ENCODE results near the gene MTFMT. TPM values are rescaled to one million over a fixed set of nuclear protein-coding genes. Genes with fewer than 3 reads are reported as not detected.

The MTFMT gene
- total and polyA plus RNA-seq, 2 of the 4 experiments (the other 2 are of a cell fraction): 8.9 to 21.3 TPM

DNA sequence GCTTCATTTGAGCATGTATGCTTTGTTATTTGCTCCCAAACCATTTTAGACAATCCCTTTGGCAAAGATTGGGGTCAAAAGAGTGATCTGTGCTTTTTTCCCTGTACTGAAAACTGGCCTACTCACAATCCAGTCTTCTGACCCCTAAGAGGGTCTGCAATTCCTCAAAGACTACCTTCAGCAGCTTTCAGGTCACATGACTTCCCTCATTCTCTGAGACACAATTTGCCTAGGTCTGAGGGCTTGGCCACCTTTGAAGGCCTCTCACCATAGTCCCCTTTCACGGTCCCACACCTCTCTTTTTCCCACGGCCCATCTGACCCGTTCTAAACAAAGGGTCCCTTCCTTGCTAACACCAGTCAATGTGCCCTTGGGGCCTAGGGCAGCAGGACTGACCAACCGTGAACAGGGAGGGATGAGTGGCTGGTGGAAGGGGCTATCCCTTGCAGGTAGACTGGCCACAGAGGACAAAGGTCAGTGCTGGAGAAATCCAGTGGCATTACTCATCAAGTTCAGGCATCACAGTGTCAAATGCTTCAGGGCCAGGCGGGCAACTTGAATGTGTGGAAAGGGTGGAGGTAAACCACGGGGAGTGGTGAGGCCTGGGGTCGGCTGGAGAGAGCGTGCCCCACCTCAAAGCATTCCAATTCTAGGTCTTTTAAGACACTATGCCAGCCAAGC lies 27.6 kb upstream of the MTFMT start:
- no peaks in the 10 kb centered on the region for H3K36me3 ChIP-seq (ENCODE audit: control insufficient read depth, insufficient read depth, low read length)
- peak overlapping the region; percentile 23; the same call in 1 of the 2 replicates for H2AK5ac ChIP-seq (ENCODE audit: low read depth, low read length)
- no peaks in the 10 kb centered on the region for H3K79me1 ChIP-seq (ENCODE audit: low read depth in 1 of 2, low read length in 2 of 2)
- peaks cover 11% of the 10 kb centered on the region; the same call in 1 of the 2 replicates for H3K4me1 ChIP-seq (ENCODE audit: control insufficient read depth, insufficient read depth, low read length)
- no peak overlapping the region for H3K9ac ChIP-seq (ENCODE audit: low read depth, low read length)
- DNase-seq: peak; percentile 31
- no peak overlapping the region for H3K56ac ChIP-seq (ENCODE audit: extremely low read depth, insufficient read depth, low read length)
- H2BK5ac ChIP-seq (ENCODE audit: low read depth, low read length, poor library complexity, severe bottlenecking): no peak overlapping the region
- no peak overlapping the region for H2BK120ac ChIP-seq (ENCODE audit: low read depth, low read length)
- no peak overlapping the region for H4K91ac ChIP-seq (ENCODE audit: insufficient read depth, low read depth, low read length)
- H3K9me3 ChIP-seq (ENCODE audit: control insufficient read depth, insufficient read depth, low read length): peaks cover 5% of the 10 kb centered on the region; the same call in 1 of the 2 replicates
- H3K27me3 ChIP-seq (ENCODE audit: control insufficient read depth, insufficient read depth, low read length): peaks cover 10% of the 10 kb centered on the region
- no TSS peak for BruUV-seq (replicated peaks)
- H2AK9ac ChIP-seq (replicated peaks; ENCODE audit: low read depth, low read length, poor library complexity): no peak overlapping the region
- peaks cover 8% of the 10 kb centered on the region; the same call in 1 of the 2 replicates for H3K9me1 ChIP-seq (ENCODE audit: insufficient read depth, low read length)
- H3K27ac ChIP-seq (ENCODE audit: insufficient read depth, low read length): no peak overlapping the region
- H2BK15ac ChIP-seq (ENCODE audit: low read depth, low read length): no peak overlapping the region
- no peak overlapping the region for H2BK20ac ChIP-seq (ENCODE audit: low read depth, low read length)
- no peak overlapping the region for H3K18ac ChIP-seq (ENCODE audit: low read depth, low read length)
- POLR2A ChIA-PET (ENCODE audit: unreplicated experiment): no interaction called here
- 83% methylated on average over 1 of the region's 8 CpGs; no CpG with 5 or more reads in 1 of the 2 experiments for WGBS, 2 experiments (ENCODE audit: extremely low coverage in 2 of 2, insufficient read length in 1 of 2)
- H4K5ac ChIP-seq (ENCODE audit: low read depth, low read length): no peak overlapping the region
- ATAC-seq (ENCODE audit: low read depth): no peak
- no peaks in the 10 kb centered on the region for H4K20me1 ChIP-seq (ENCODE audit: insufficient read depth, low read length)
- in situ Hi-C loops (cut with MboI; ENCODE audit: low sequenced_read_pairs) (no loop called here), dilution Hi-C loops (cut with HindIII; ENCODE audit: low sequenced_read_pairs, unreplicated experiment) (no loop called here), intact Hi-C loops (cut with micrococcal nuclease) (no loop called here)
- H3K4me2 ChIP-seq (ENCODE audit: low read depth, low read length): no peak overlapping the region
- H3K4ac ChIP-seq (ENCODE audit: low read depth, low read length): no peak overlapping the region
- H4K8ac ChIP-seq (ENCODE audit: low read depth in 2 of 2, low read length in 2 of 2): no peak overlapping the region
- CTCF ChIA-PET: interaction anchor here (3.7 to 4.9 kb wide), 2 partner anchors 27 to 45 kb away, joined by 26 to 74 read pairs; no protein-coding TSS in a partner anchor
- H3K23ac ChIP-seq (ENCODE audit: low read depth, low read length): no peak overlapping the region
- H3K4me3 ChIP-seq (ENCODE audit: insufficient read depth, low read depth, low read length): no peak overlapping the region
- no peak overlapping the region for H3K14ac ChIP-seq (replicated peaks; ENCODE audit: low read depth, low read length)
- H2AFZ ChIP-seq (replicated peaks; ENCODE audit: low read length, poor library complexity): no peak overlapping the region
- TF ChIP-seq POLR2A (IDR thresholded peaks at IDR 0.05; ENCODE audit: low read depth, low read length) (no peak), CEBPB (IDR thresholded peaks at IDR 0.05; ENCODE audit: low read depth, low read length) (no peak), RAD21 (IDR thresholded peaks at IDR 0.05; ENCODE audit: low read length) (no peak), RFX5 (IDR thresholded peaks at IDR 0.05; ENCODE audit: low read depth, low read length) (no peak), NFE2L2 (IDR thresholded peaks at IDR 0.05; ENCODE audit: low read depth, low read length) (no peak), BHLHE40 (IDR thresholded peaks at IDR 0.05; ENCODE audit: low read depth, low read length) (no peak), FOS (IDR thresholded peaks at IDR 0.05; ENCODE audit: low read depth, low read length) (no peak), MXI1 (IDR thresholded peaks at IDR 0.05; ENCODE audit: borderline replicate concordance, low read depth, low read length) (no peak), CHD1 (IDR thresholded peaks at IDR 0.05; ENCODE audit: low read depth, low read length) (no peak), MAZ (IDR thresholded peaks at IDR 0.05; ENCODE audit: borderline replicate concordance, low read depth, low read length) (no peak)
- TF ChIP-seq, protein P1, sequence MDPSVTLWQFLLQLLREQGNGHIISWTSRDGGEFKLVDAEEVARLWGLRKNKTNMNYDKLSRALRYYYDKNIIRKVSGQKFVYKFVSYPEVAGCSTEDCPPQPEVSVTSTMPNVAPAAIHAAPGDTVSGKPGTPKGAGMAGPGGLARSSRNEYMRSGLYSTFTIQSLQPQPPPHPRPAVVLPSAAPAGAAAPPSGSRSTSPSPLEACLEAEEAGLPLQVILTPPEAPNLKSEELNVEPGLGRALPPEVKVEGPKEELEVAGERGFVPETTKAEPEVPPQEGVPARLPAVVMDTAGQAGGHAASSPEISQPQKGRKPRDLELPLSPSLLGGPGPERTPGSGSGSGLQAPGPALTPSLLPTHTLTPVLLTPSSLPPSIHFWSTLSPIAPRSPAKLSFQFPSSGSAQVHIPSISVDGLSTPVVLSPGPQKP (IDR thresholded peaks at IDR 0.05; ENCODE audit: borderline replicate concordance, low read depth, low read length): no peak
- TF ChIP-seq, protein P2, sequence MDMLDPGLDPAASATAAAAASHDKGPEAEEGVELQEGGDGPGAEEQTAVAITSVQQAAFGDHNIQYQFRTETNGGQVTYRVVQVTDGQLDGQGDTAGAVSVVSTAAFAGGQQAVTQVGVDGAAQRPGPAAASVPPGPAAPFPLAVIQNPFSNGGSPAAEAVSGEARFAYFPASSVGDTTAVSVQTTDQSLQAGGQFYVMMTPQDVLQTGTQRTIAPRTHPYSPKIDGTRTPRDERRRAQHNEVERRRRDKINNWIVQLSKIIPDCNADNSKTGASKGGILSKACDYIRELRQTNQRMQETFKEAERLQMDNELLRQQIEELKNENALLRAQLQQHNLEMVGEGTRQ (IDR thresholded peaks at IDR 0.05; ENCODE audit: low read depth, low read length): no peak

Measured in IMR-90 (cell line).